Measurements from ENCODE around the gene C1orf105. TPM values are rescaled to one million over a fixed set of nuclear protein-coding genes. Genes with fewer than 3 reads are reported as not detected.

C1orf105 gene
- total RNA-seq, 3 donors from 2014 or later: not detected

GRCh38 chr1:172472495-172472894 lies 52.0 kb downstream of the C1orf105 start:
- intact Hi-C loops (cut with DNase I, micrococcal nuclease): no loop called here
- no peaks in the 10 kb centered on the region for H3K4me1 ChIP-seq (ENCODE audit: low read depth)
- H3K9me3 ChIP-seq: no peaks in the 10 kb centered on the region
- TF ChIP-seq, protein P1, sequence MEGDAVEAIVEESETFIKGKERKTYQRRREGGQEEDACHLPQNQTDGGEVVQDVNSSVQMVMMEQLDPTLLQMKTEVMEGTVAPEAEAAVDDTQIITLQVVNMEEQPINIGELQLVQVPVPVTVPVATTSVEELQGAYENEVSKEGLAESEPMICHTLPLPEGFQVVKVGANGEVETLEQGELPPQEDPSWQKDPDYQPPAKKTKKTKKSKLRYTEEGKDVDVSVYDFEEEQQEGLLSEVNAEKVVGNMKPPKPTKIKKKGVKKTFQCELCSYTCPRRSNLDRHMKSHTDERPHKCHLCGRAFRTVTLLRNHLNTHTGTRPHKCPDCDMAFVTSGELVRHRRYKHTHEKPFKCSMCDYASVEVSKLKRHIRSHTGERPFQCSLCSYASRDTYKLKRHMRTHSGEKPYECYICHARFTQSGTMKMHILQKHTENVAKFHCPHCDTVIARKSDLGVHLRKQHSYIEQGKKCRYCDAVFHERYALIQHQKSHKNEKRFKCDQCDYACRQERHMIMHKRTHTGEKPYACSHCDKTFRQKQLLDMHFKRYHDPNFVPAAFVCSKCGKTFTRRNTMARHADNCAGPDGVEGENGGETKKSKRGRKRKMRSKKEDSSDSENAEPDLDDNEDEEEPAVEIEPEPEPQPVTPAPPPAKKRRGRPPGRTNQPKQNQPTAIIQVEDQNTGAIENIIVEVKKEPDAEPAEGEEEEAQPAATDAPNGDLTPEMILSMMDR (IDR thresholded peaks at IDR 0.05): no peak
- no peak for DNase-seq
- H3K36me3 ChIP-seq (ENCODE audit: low read depth): no peaks in the 10 kb centered on the region
- no peak for ATAC-seq
- no peak overlapping the region for H3K4me3 ChIP-seq

GRCh38 chr1:172473302-172473701 lies 52.8 kb downstream of the C1orf105 start:
- no peaks in the 10 kb centered on the region for H3K9me3 ChIP-seq
- TF ChIP-seq, protein P1 (IDR thresholded peaks at IDR 0.05): no peak
- no peak for ATAC-seq
- no peaks in the 10 kb centered on the region for H3K36me3 ChIP-seq (ENCODE audit: low read depth)
- no peak for DNase-seq
- no peaks in the 10 kb centered on the region for H3K4me1 ChIP-seq (ENCODE audit: low read depth)
- intact Hi-C loops (cut with DNase I, micrococcal nuclease): no loop called here
- no peak overlapping the region for H3K4me3 ChIP-seq

GRCh38 chr1:172473842-172474241 lies 53.4 kb downstream of the C1orf105 start:
- TF ChIP-seq, protein P1 (IDR thresholded peaks at IDR 0.05): no peak
- no peaks in the 10 kb centered on the region for H3K9me3 ChIP-seq
- intact Hi-C loops (cut with DNase I, micrococcal nuclease): no loop called here
- ATAC-seq: no peak
- DNase-seq: no peak
- no peaks in the 10 kb centered on the region for H3K36me3 ChIP-seq (ENCODE audit: low read depth)
- no peak overlapping the region for H3K4me3 ChIP-seq
- H3K4me1 ChIP-seq (ENCODE audit: low read depth): no peaks in the 10 kb centered on the region

DNA sequence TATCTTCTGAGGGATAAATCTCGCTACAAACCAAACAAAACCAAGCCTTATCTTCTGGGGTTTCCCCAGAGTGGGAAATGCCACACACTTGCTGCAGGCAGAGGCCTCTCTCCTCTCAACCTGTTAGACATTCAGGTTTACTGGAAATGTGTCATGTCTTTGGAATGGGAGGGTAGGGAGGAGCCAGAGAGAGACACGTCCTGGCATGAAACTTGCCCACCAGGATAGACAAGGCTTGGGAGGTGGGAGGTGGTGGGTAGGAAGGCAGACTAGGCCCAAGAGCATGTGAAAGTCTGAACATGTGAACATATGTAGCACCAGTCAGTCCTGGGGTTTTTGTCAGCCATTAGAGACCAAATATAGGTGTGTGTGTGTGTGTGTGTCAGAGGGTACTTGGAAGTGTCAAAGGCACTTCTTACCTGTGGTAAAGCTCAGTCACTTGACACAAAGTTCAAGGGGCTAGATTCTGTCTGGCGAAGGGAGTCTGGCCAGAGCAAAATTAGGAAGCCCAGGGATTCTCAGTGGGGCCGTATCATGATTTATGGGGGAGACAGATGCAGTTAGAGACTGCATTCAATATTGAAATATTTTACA lies 55.8 kb downstream of the C1orf105 start:
- DNase-seq (no peak), ATAC-seq (no peak)
- Histone ChIP-seq H3K4me3 (no peak overlapping the region), H3K9me3 (no peaks in the 10 kb centered on the region), H3K36me3 (ENCODE audit: low read depth) (no peaks in the 10 kb centered on the region), H3K4me1 (ENCODE audit: low read depth) (no peaks in the 10 kb centered on the region)
- TF ChIP-seq, protein P1 (IDR thresholded peaks at IDR 0.05): no peak
- intact Hi-C loops (cut with DNase I, micrococcal nuclease): no loop called here

DNA sequence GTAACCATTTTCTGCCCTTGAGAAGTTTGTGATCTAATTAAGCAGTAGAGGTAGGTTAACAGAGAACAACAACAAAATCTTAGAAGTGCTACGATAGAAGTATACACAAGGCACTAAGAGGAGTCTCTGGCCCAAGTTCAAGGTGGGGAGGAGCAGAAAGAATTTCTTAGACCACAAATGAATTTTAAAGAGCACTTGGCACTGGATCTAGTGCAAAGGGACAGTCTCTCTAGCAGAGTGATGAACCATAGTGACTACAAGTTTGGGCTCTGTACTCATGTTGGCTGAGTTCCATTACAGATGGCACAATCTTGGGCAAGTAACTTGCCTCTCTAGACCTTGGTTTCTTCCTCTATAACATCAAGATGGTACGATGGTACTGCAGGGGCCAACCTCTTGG lies 56.7 kb downstream of the C1orf105 start:
- intact Hi-C loops (cut with DNase I, micrococcal nuclease): no loop called here
- Histone ChIP-seq H3K4me1 (ENCODE audit: low read depth) (no peaks in the 10 kb centered on the region), H3K36me3 (ENCODE audit: low read depth) (no peaks in the 10 kb centered on the region), H3K4me3 (no peak overlapping the region), H3K9me3 (no peaks in the 10 kb centered on the region)
- ATAC-seq (no peak), DNase-seq (no peak)
- TF ChIP-seq, protein P1 (IDR thresholded peaks at IDR 0.05): no peak

DNA sequence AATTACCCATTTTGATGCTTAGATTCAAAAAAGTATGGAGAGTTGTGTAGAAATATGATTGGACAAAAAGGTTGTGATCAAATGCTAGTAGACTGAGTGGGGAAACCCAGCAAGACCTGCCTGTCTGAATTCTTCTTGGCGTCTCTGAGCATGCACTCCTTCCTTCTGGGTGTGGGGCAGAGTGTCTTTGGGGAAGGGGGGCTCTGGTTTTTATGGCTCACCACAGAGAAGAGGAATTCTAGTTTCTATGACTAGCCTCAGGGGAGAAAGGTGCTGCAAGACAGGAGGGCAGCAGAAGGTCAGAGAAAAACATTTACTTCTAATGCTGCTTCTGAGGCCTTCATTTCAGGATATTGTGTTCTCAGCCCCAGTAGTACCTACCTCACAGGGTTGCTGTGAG lies 57.3 kb downstream of the C1orf105 start:
- intact Hi-C loops (cut with DNase I, micrococcal nuclease): no loop called here
- no peaks in the 10 kb centered on the region for H3K9me3 ChIP-seq
- ATAC-seq: no peak
- TF ChIP-seq, protein P1 (IDR thresholded peaks at IDR 0.05): no peak
- no peak overlapping the region for H3K4me3 ChIP-seq
- no peaks in the 10 kb centered on the region for H3K36me3 ChIP-seq (ENCODE audit: low read depth)
- no peaks in the 10 kb centered on the region for H3K4me1 ChIP-seq (ENCODE audit: low read depth)
- no peak for DNase-seq
